ENCODE measurements around the gene CD164L2.

The CD164L2 gene

GRCh38 chr1:27365372-27366112 lies 17.6 kb downstream of the CD164L2 start:
- peak; percentile 79 for ATAC-seq
- TF ChIP-seq ZFP30 (CRISPR knock-in tag; IDR thresholded peaks at IDR 0.05) (no peak), TOX (CRISPR knock-in tag; IDR thresholded peaks at IDR 0.05; ENCODE audit: borderline replicate concordance) (no peak), SNAI2 (CRISPR knock-in tag; IDR thresholded peaks at IDR 0.05) (no peak), RARB (CRISPR knock-in tag; IDR thresholded peaks at IDR 0.05) (no peak)

- TF ChIP-seq ESRRG (CRISPR knock-in tag; IDR thresholded peaks at IDR 0.05) (no peak), SNAI2 (CRISPR knock-in tag; IDR thresholded peaks at IDR 0.05) (no peak), ZFP3 (CRISPR knock-in tag; IDR thresholded peaks at IDR 0.05) (no peak), TCF4 (CRISPR knock-in tag; IDR thresholded peaks at IDR 0.05; ENCODE audit: borderline replicate concordance) (no peak), CSRNP3 (CRISPR knock-in tag; IDR thresholded peaks at IDR 0.05) (no peak), CREB5 (CRISPR knock-in tag; IDR thresholded peaks at IDR 0.05; ENCODE audit: low read depth) (no peak), BACH2 (CRISPR knock-in tag; IDR thresholded peaks at IDR 0.05; ENCODE audit: borderline replicate concordance) (no peak), ZNF565 (CRISPR knock-in tag; conservative IDR thresholded peaks at IDR 0.05; ENCODE audit: low read depth) (no peak), PPARA (CRISPR knock-in tag; IDR thresholded peaks at IDR 0.05; ENCODE audit: borderline replicate concordance) (no peak), ZNF8 (CRISPR knock-in tag; IDR thresholded peaks at IDR 0.05) (no peak), ARNTL (CRISPR knock-in tag; IDR thresholded peaks at IDR 0.05; ENCODE audit: borderline replicate concordance, low read depth) (no peak), ZNF70 (CRISPR knock-in tag; IDR thresholded peaks at IDR 0.05) (no peak), GLIS3 (CRISPR knock-in tag; IDR thresholded peaks at IDR 0.05) (no peak), RARB (CRISPR knock-in tag; IDR thresholded peaks at IDR 0.05) (no peak), ISL1 (CRISPR knock-in tag; IDR thresholded peaks at IDR 0.05) (no peak), OSR1 (CRISPR knock-in tag; IDR thresholded peaks at IDR 0.05) (no peak), TSHZ2 (CRISPR knock-in tag; IDR thresholded peaks at IDR 0.05) (no peak)
- no peak; the same call in 2 of the 3 replicates for ATAC-seq
Measured at GRCh38 chr1:27364696-27365371, 18.3 kb downstream of the CD164L2 start.

- ATAC-seq, result no peak
- no peak for TF ChIP-seq RARB (CRISPR knock-in tag; IDR thresholded peaks at IDR 0.05)
- no peak for TF ChIP-seq ZFP3 (CRISPR knock-in tag; IDR thresholded peaks at IDR 0.05)
- no peak for TF ChIP-seq ZNF70 (CRISPR knock-in tag; IDR thresholded peaks at IDR 0.05)
- TF ChIP-seq PPARA (CRISPR knock-in tag; IDR thresholded peaks at IDR 0.05; ENCODE audit: borderline replicate concordance), result no peak
- no peak for TF ChIP-seq ZNF8 (CRISPR knock-in tag; IDR thresholded peaks at IDR 0.05)
- TF ChIP-seq GLIS3 (CRISPR knock-in tag; IDR thresholded peaks at IDR 0.05), result no peak
- TF ChIP-seq OSR1 (CRISPR knock-in tag; IDR thresholded peaks at IDR 0.05), result no peak
- TF ChIP-seq ZFP30 (CRISPR knock-in tag; IDR thresholded peaks at IDR 0.05), result no peak
- TF ChIP-seq POU6F1 (CRISPR knock-in tag; IDR thresholded peaks at IDR 0.05; ENCODE audit: borderline replicate concordance, low read depth), result no peak
- TF ChIP-seq TCF4 (CRISPR knock-in tag; IDR thresholded peaks at IDR 0.05; ENCODE audit: borderline replicate concordance), result no peak
- no peak for TF ChIP-seq SNAI2 (CRISPR knock-in tag; IDR thresholded peaks at IDR 0.05)
- no peak for TF ChIP-seq ISL1 (CRISPR knock-in tag; IDR thresholded peaks at IDR 0.05)
- TF ChIP-seq TSHZ2 (CRISPR knock-in tag; IDR thresholded peaks at IDR 0.05), result no peak
- no peak for TF ChIP-seq PATZ1 (CRISPR knock-in tag; IDR thresholded peaks at IDR 0.05; ENCODE audit: borderline replicate concordance)
- no peak for TF ChIP-seq TOX (CRISPR knock-in tag; IDR thresholded peaks at IDR 0.05; ENCODE audit: borderline replicate concordance)
- no peak for TF ChIP-seq ESRRG (CRISPR knock-in tag; IDR thresholded peaks at IDR 0.05)
- no peak for TF ChIP-seq ARNTL (CRISPR knock-in tag; IDR thresholded peaks at IDR 0.05; ENCODE audit: borderline replicate concordance, low read depth)
Measured at GRCh38 chr1:27363766-27364695, 19.1 kb downstream of the CD164L2 start.
